Liver (tissue), 9 donors: ENCODE data around the gene NDUFS4. TPM values are rescaled to one million over a fixed set of nuclear protein-coding genes. Genes with fewer than 3 reads are reported as not detected.

ENCODE experiments used
- DNase-seq: peaks from one replicate; pipeline ENCODE4 v3.0.0-alpha.2; 2017; ENCODE audit warnings: low spot score
- H3K27ac ChIP-seq, 2 donors: one replicate each; pipeline ENCODE4 v1.7.0; 2013; ENCODE audit warnings: inconsistent platforms in 2 of 2, low read length in 2 of 2, control low read depth in 1 of 2, low read depth in 1 of 2, mild to moderate bottlenecking in 1 of 2
- H3K27me3 ChIP-seq, 4 donors: one replicate each; pipeline versions ENCODE4 v1.6.1 to v1.7.0; 2013; ENCODE audit warnings: low read length in 3 of 4, inconsistent platforms in 1 of 4, mild to moderate bottlenecking in 1 of 4, moderate library complexity in 1 of 4; ENCODE audit not compliant: control insufficient read depth in 4 of 4, insufficient read depth in 4 of 4
- H3K36me3 ChIP-seq, 4 donors: one replicate each; pipeline versions ENCODE4 v1.6.1 to v1.7.0; 2013; ENCODE audit warnings: low read length in 3 of 4, mild to moderate bottlenecking in 3 of 4, low read depth in 1 of 4, moderate library complexity in 1 of 4; ENCODE audit not compliant: control insufficient read depth in 4 of 4, insufficient read depth in 3 of 4
- H3K4me1 ChIP-seq, 4 donors: one replicate each; pipeline versions ENCODE4 v1.6.1 to v1.7.0; 2013; ENCODE audit warnings: low read length in 3 of 4, mild to moderate bottlenecking in 3 of 4, moderate library complexity in 1 of 4; ENCODE audit not compliant: control insufficient read depth in 4 of 4, insufficient read depth in 4 of 4
- H3K4me3 ChIP-seq, 3 donors: one replicate each; pipeline versions ENCODE4 v1.6.1 to v1.7.0; 2013; ENCODE audit warnings: low read length in 3 of 3, control low read depth in 1 of 3, low read depth in 1 of 3, mild to moderate bottlenecking in 1 of 3
- H3K9ac ChIP-seq, 2 donors: one replicate each; pipeline ENCODE4 v1.7.0; 2013; ENCODE audit warnings: low read length in 2 of 2, mild to moderate bottlenecking in 2 of 2, moderate library complexity in 2 of 2, control low read depth in 1 of 2, low read depth in 1 of 2
- H3K9me3 ChIP-seq, 4 donors: one replicate each; pipeline versions ENCODE4 v1.6.1 to v1.7.0; 2013; ENCODE audit warnings: low read length in 3 of 4; ENCODE audit not compliant: control insufficient read depth in 4 of 4
- ATF3 ChIP-seq: IDR thresholded peaks from 2 replicates; pipeline ENCODE4 v1.6.1; 2016; ENCODE audit warnings: antibody characterized with exemption
- FOXA1 ChIP-seq: IDR thresholded peaks from 2 replicates; pipeline ENCODE4 v1.6.1; 2016; ENCODE audit warnings: antibody characterized with exemption
- HNF4A ChIP-seq, 2 donors: conservative IDR thresholded peaks; 2 replicates each; pipeline ENCODE4 v1.6.1; 2016; ENCODE audit warnings: antibody characterized with exemption in 2 of 2, mild to moderate bottlenecking in 2 of 2
- MAX ChIP-seq: IDR thresholded peaks from 2 replicates; pipeline ENCODE4 v1.6.1; 2016; ENCODE audit warnings: antibody characterized with exemption
- NR2F2 ChIP-seq: IDR thresholded peaks from 2 replicates; pipeline ENCODE4 v1.6.1; 2016; ENCODE audit warnings: antibody characterized with exemption
- RAD21 ChIP-seq, 2 donors: IDR thresholded peaks; 2 replicates each; pipeline ENCODE4 v1.6.1; 2016; ENCODE audit warnings: antibody characterized with exemption in 2 of 2, mild to moderate bottlenecking in 2 of 2
- REST ChIP-seq: IDR thresholded peaks from 2 replicates; pipeline ENCODE4 v1.6.1; 2016; ENCODE audit warnings: antibody characterized with exemption, mild to moderate bottlenecking
- RXRA ChIP-seq, 2 donors: IDR thresholded peaks; 2 replicates each; pipeline ENCODE4 v1.6.1; 2017 to 2018; ENCODE audit warnings: antibody characterized with exemption in 2 of 2, mild to moderate bottlenecking in 1 of 2
- TAF1 ChIP-seq: conservative IDR thresholded peaks from 2 replicates; pipeline ENCODE4 v1.6.1; 2016; ENCODE audit warnings: antibody characterized with exemption, mild to moderate bottlenecking
- YY1 ChIP-seq: IDR thresholded peaks from 2 replicates; pipeline ENCODE4 v1.6.1; 2016; ENCODE audit warnings: antibody characterized with exemption, mild to moderate bottlenecking
- ZBTB33 ChIP-seq: IDR thresholded peaks from 2 replicates; pipeline ENCODE4 v1.6.1; 2016; ENCODE audit warnings: antibody characterized with exemption
- WGBS: extraction: QIAGEN DNeasy Blood & Tissue Kit; methylation state at CpG from one replicate; pipeline ENCODE4 v1.1.7; 2013; 5-methylcytosine and 5-hydroxymethylcytosine counted together
- polyA plus RNA-seq, 2 donors: library from polyadenylated mRNA; stranded (reverse) in 1 of 2; unstranded in 1 of 2; fragments of 200-250 nt in 1 of 2; fragments of >200 nt in 1 of 2; fragmentation: Nextera tagmentation in 1 of 2; extraction: Ambion mirVana in 1 of 2; gene quantifications; one replicate each; pipeline versions ENCODE4 v1.2.1 to v1.2.3, GENCODE V29; 2013 to 2015
- total RNA-seq, 2 donors: library from RNA; depleted of rRNA; stranded (reverse); fragments of >200 nt; gene quantifications; one replicate each; pipeline ENCODE4 v1.2.3, GENCODE V29; 2014
- donor health status: healthy.
- donor health status: healthy.
- donor health status: healthy.
- donor health status: healthy.
- donor health status: healthy.

The NDUFS4 gene
- total and polyA plus RNA-seq, 4 donors, result 35.9 to 114 (median 53.4) TPM

GRCh38 chr5:53642061-53642460 is 81.6 kb downstream of the NDUFS4 start:
- Histone ChIP-seq H3K4me1 (peaks cover 0 to under 1% (median 0%) of the 10 kb centered on the region in 4 donors), H3K4me3 (no peak overlapping the region), H3K9me3 (no peaks in the 10 kb centered on the region), H3K36me3 (peaks cover 0 to 5% (median 4%) of the 10 kb centered on the region in 4 donors), H3K27ac (no peak overlapping the region), H3K9ac (no peak overlapping the region), H3K27me3 (no peaks in the 10 kb centered on the region)
- DNase-seq, result no peak
- WGBS, result 75% methylated on average over 3 of the region's 3 CpGs
- no peak for TF ChIP-seq REST
- TF ChIP-seq RAD21 (IDR thresholded peaks at IDR 0.05), result no peak
- no peak for TF ChIP-seq MAX
- no peak for TF ChIP-seq ZBTB33
- no peak for TF ChIP-seq YY1

- Histone ChIP-seq H3K36me3 (peaks cover 0 to 7% (median 4%) of the 10 kb centered on the region in 4 donors), H3K4me3 (no peak overlapping the region), H3K9me3 (no peaks in the 10 kb centered on the region), H3K4me1 (no peaks in the 10 kb centered on the region), H3K9ac (no peak overlapping the region), H3K27me3 (no peaks in the 10 kb centered on the region), H3K27ac (no peak overlapping the region)
- WGBS, result 92% methylated on average over 4 of the region's 4 CpGs
- no peak for DNase-seq
- no peak for TF ChIP-seq RXRA (IDR thresholded peaks at IDR 0.05)
- no peak for TF ChIP-seq ZBTB33
- TF ChIP-seq TAF1, result no peak
- TF ChIP-seq ATF3, result no peak
- TF ChIP-seq FOXA1, result no peak
- TF ChIP-seq YY1, result no peak
- TF ChIP-seq NR2F2, result no peak
- no peak for TF ChIP-seq HNF4A (conservative IDR thresholded peaks at IDR 0.05)
Observed at GRCh38 chr5:53643445-53643844, 83.0 kb downstream of the NDUFS4 start.
